Thyroid gland (tissue), 4 donors: Measurements from ENCODE around the gene MED27. TPM values are rescaled to one million over a fixed set of nuclear protein-coding genes. Genes with fewer than 3 reads are reported as not detected.

Experiments
- DNase-seq, 2 donors: peaks; one replicate each; pipeline ENCODE4 v3.0.0-alpha.2; 2019
- H3K27ac ChIP-seq, 3 donors: fragments of 200-600 bp; sonication (generic); 1 replicate in 2 of 3; 2 replicates in 1 of 3; pipeline ENCODE4 v1.5.1; 2016 to 2019; ENCODE audit warnings: mild to moderate bottlenecking in 1 of 3, moderate library complexity in 1 of 3
- H3K27me3 ChIP-seq: fragments of 200-600 bp; sonication (generic); one replicate; pipeline ENCODE4 v1.5.1; 2019
- H3K36me3 ChIP-seq, 2 donors: fragments of 200-600 bp; sonication (generic); one replicate each; pipeline ENCODE4 v1.5.1; 2016 to 2019
- H3K4me1 ChIP-seq, 2 donors: fragments of 200-600 bp; sonication (generic); one replicate each; pipeline ENCODE4 v1.5.1; 2017 to 2019
- H3K4me3 ChIP-seq, 3 donors: fragments of 200-600 bp; sonication (generic); replicated peaks in 1 of 3; 1 replicate in 2 of 3; 2 replicates in 1 of 3; pipeline ENCODE4 v1.5.1; 2016; ENCODE audit warnings: mild to moderate bottlenecking in 1 of 3
- H3K9me3 ChIP-seq: fragments of 200-600 bp; sonication (generic); one replicate; pipeline ENCODE4 v1.5.1; 2017
- CTCF ChIP-seq, 6 experiments: fragments of 200-600 bp in 3 of 6; fragments of 450-650 bp in 3 of 6; sonication (generic) in 3 of 6; IDR thresholded peaks; one replicate each; pipeline ENCODE4 v1.5.1; 2016 to 2019; ENCODE audit warnings: antibody characterized with exemption in 6 of 6, mild to moderate bottlenecking in 2 of 6, inconsistent platforms in 1 of 6, moderate library complexity in 1 of 6
- POLR2A ChIP-seq, 2 donors: fragments of 450-650 bp; IDR thresholded peaks; one replicate each; pipeline ENCODE4 v1.6.1; 2017; ENCODE audit warnings: antibody characterized with exemption in 2 of 2, mild to moderate bottlenecking in 2 of 2, moderate library complexity in 1 of 2
- WGBS, 2 donors: methylation state at CpG; one replicate each; pipeline ENCODE4 v1.1.5; 2017; 5-methylcytosine and 5-hydroxymethylcytosine counted together
- intact Hi-C: fragments of 100-400 bp; cut with DNase I; formaldehyde crosslinking; loops from one replicate; pipeline ENCODE4 v1.15.1; 2023
- total RNA-seq, 4 donors: library from RNA; depleted of rRNA; stranded (reverse); fragments of >200 nt; gene quantifications; one replicate each; pipeline ENCODE4 v1.2.3, GENCODE V29; 2016

The MED27 gene
- total RNA-seq, 4 donors from 2014 or later, result 15.3 to 19.5 (median 16.7) TPM

GRCh38 chr9:131834721-131835120, 244.9 kb downstream of the MED27 start:
- TF ChIP-seq POLR2A (IDR thresholded peaks at IDR 0.05) (no peak), CTCF (IDR thresholded peaks at IDR 0.05) (no peak)
- H3K27me3 ChIP-seq, result no peaks in the 10 kb centered on the region
- H3K36me3 ChIP-seq, result no peaks in the 10 kb centered on the region
- intact Hi-C loops, result no loop called here
- no peaks in the 10 kb centered on the region for H3K9me3 ChIP-seq
- H3K4me1 ChIP-seq, result no peaks in the 10 kb centered on the region
- WGBS, 2 donors, result 43 to 49% methylated on average over 14 to 15 of the region's 15 CpGs
- no peak overlapping the region for H3K27ac ChIP-seq
- no peak for DNase-seq
- H3K4me3 ChIP-seq, result no peak overlapping the region

GRCh38 chr9:131833906-131834305, 245.8 kb downstream of the MED27 start:
- Histone ChIP-seq H3K27me3 (no peaks in the 10 kb centered on the region), H3K27ac (no peak overlapping the region), H3K4me1 (no peaks in the 10 kb centered on the region), H3K9me3 (no peaks in the 10 kb centered on the region), H3K4me3 (no peak overlapping the region), H3K36me3 (no peaks in the 10 kb centered on the region)
- intact Hi-C loops, result no loop called here
- WGBS, 2 donors, result 92% methylated on average over 2 of the region's 2 CpGs; no CpG with 5 or more reads in 1 of the 2 donors
- no peak for DNase-seq
- no peak for TF ChIP-seq CTCF (IDR thresholded peaks at IDR 0.05)
- TF ChIP-seq POLR2A (IDR thresholded peaks at IDR 0.05), result no peak

GRCh38 chr9:131833083-131833482, 246.6 kb downstream of the MED27 start:
- H3K27ac ChIP-seq, result no peak overlapping the region
- H3K36me3 ChIP-seq, result no peaks in the 10 kb centered on the region
- intact Hi-C loops, result no loop called here
- no peaks in the 10 kb centered on the region for H3K27me3 ChIP-seq
- H3K4me1 ChIP-seq, result no peaks in the 10 kb centered on the region
- H3K4me3 ChIP-seq, result no peak overlapping the region
- no peak for DNase-seq
- no peak for TF ChIP-seq POLR2A (IDR thresholded peaks at IDR 0.05)
- TF ChIP-seq CTCF (IDR thresholded peaks at IDR 0.05), result no peak
- no peaks in the 10 kb centered on the region for H3K9me3 ChIP-seq
- WGBS, 2 donors, result 78 to 89% methylated on average over 4 of the region's 4 CpGs

GRCh38 chr9:131831380-131832165, 248.1 kb downstream of the MED27 start:
- Histone ChIP-seq H3K36me3 (no peaks in the 10 kb centered on the region), H3K4me1 (no peaks in the 10 kb centered on the region), H3K27me3 (no peaks in the 10 kb centered on the region), H3K4me3 (no peak overlapping the region), H3K9me3 (no peaks in the 10 kb centered on the region), H3K27ac (no peak overlapping the region)
- DNase-seq, result no peak
- intact Hi-C loops, result no loop called here
- no peak for TF ChIP-seq CTCF (IDR thresholded peaks at IDR 0.05)
- no peak for TF ChIP-seq POLR2A (IDR thresholded peaks at IDR 0.05)
- 91 to 92% methylated on average over 20 to 21 of the region's 24 CpGs for WGBS, 2 donors

GRCh38 chr9:131827821-131828369, 251.8 kb downstream of the MED27 start:
- no peaks in the 10 kb centered on the region for H3K27me3 ChIP-seq
- no peak overlapping the region for H3K4me3 ChIP-seq
- H3K36me3 ChIP-seq, result no peaks in the 10 kb centered on the region
- WGBS, 2 donors, result 72 to 77% methylated on average over 19 to 21 of the region's 21 CpGs
- no peak for DNase-seq
- TF ChIP-seq POLR2A (IDR thresholded peaks at IDR 0.05) (no peak), CTCF (IDR thresholded peaks at IDR 0.05) (no peak)
- no peaks in the 10 kb centered on the region for H3K4me1 ChIP-seq
- H3K9me3 ChIP-seq, result no peaks in the 10 kb centered on the region
- no peak overlapping the region for H3K27ac ChIP-seq
- intact Hi-C loops, result no loop called here
